Naive B cell (primary cell): ENCODE results near the gene CBX8. TPM values are rescaled to one million over a fixed set of nuclear protein-coding genes. Genes with fewer than 3 reads are reported as not detected.
A peak's percentile ranks its signal among the peaks of the same experiment; 100 is the strongest.

Experiments
- ATAC-seq, 2 donors: fragments of 150-1000 bp; cut with Tn5 transposase; 2 replicates each; pipeline ENCODE4 v1.10.0; 2021; ENCODE audit warnings: low read depth in 2 of 2, mild to moderate bottlenecking in 2 of 2, moderate library complexity in 2 of 2
- DNase-seq: peaks from one replicate; pipeline ENCODE4 v3.0.0; 2022
- H3K27ac Mint-ChIP-seq, 6 donors: one replicate each; pipeline ENCODE4 v1.8.0; 2020 to 2022; ENCODE audit warnings: mild to moderate bottlenecking in 6 of 6, mixed read lengths in 6 of 6, moderate library complexity in 5 of 6, inconsistent platforms in 2 of 6
- H3K27me3 Mint-ChIP-seq, 3 donors: one replicate each; pipeline ENCODE4 v1.8.0; 2021 to 2022; ENCODE audit warnings: mixed read lengths in 3 of 3, mild to moderate bottlenecking in 1 of 3
- H3K36me3 Mint-ChIP-seq, 2 donors: one replicate each; pipeline ENCODE4 v1.8.0; 2020 to 2022; ENCODE audit warnings: mixed read lengths in 2 of 2, inconsistent platforms in 1 of 2, mild to moderate bottlenecking in 1 of 2
- H3K4me1 Mint-ChIP-seq, 3 donors: one replicate each; pipeline ENCODE4 v1.8.0; 2020 to 2022; ENCODE audit warnings: mixed read lengths in 3 of 3, inconsistent platforms in 1 of 3, mild to moderate bottlenecking in 1 of 3, moderate library complexity in 1 of 3
- H3K4me3 Mint-ChIP-seq, 8 donors: one replicate each; pipeline ENCODE4 v1.8.0; 2020 to 2022; ENCODE audit warnings: mild to moderate bottlenecking in 8 of 8, mixed read lengths in 8 of 8, moderate library complexity in 8 of 8, inconsistent platforms in 2 of 8
- H3K9me3 Mint-ChIP-seq, 7 donors: one replicate each; pipeline ENCODE4 v1.8.0; 2020 to 2022; ENCODE audit warnings: mixed read lengths in 7 of 7, mild to moderate bottlenecking in 5 of 7, inconsistent platforms in 2 of 7, moderate library complexity in 1 of 7
- polyA plus RNA-seq, 6 donors: library from polyadenylated mRNA; unstranded; fragments of 300-500 nt; fragmentation: Illumina TruSeq; gene quantifications; one replicate each; pipeline ENCODE4 v1.2.3, GENCODE V29; 2021; ENCODE audit warnings: low read depth in 6 of 6

CBX8 gene
- polyA plus RNA-seq, 6 donors from 2014 or later: 0.16 to 1.3 (median 0.58) TPM; not detected in 1

GRCh38 chr17:79832218-79833109, 35.6 kb upstream of the CBX8 start:
- peaks cover 0 to 10% of the 10 kb centered on the region in 2 donors for H3K36me3 Mint-ChIP-seq
- H3K27me3 Mint-ChIP-seq: peaks cover 0 to 2% (median 0%) of the 10 kb centered on the region in 3 donors
- ATAC-seq: no peak
- DNase-seq: no peak
- H3K4me3 Mint-ChIP-seq: no peak overlapping the region
- peak overlapping the region in 1 of 6 donors; percentile 47 for H3K27ac Mint-ChIP-seq
- peaks cover 15 to 54% (median 30%) of the 10 kb centered on the region in 3 donors for H3K4me1 Mint-ChIP-seq
- H3K9me3 Mint-ChIP-seq: no peaks in the 10 kb centered on the region

GRCh38 chr17:79831265-79832217, 34.7 kb upstream of the CBX8 start:
- ATAC-seq (no peak), DNase-seq (no peak)
- Mint-ChIP-seq H3K36me3 (peaks cover 0 to 10% of the 10 kb centered on the region in 2 donors), H3K4me3 (no peak overlapping the region), H3K27ac (no peak overlapping the region), H3K4me1 (peaks cover 12 to 47% (median 27%) of the 10 kb centered on the region in 3 donors), H3K27me3 (peaks cover 0 to 8% (median 3%) of the 10 kb centered on the region in 3 donors), H3K9me3 (no peaks in the 10 kb centered on the region)

- Mint-ChIP-seq H3K27ac (no peak overlapping the region), H3K27me3 (peaks cover 0 to 15% (median 9%) of the 10 kb centered on the region in 3 donors), H3K4me3 (peak overlapping the region in 1 of 8 donors; percentile 33), H3K9me3 (no peaks in the 10 kb centered on the region), H3K4me1 (peaks cover 19 to 51% (median 30%) of the 10 kb centered on the region in 3 donors), H3K36me3 (peaks cover 0 to 10% of the 10 kb centered on the region in 2 donors)
- no peak for DNase-seq
- no peak for ATAC-seq
Measured at GRCh38 chr17:79830763-79831264, 33.9 kb upstream of the CBX8 start.

GRCh38 chr17:79830303-79830702, 33.4 kb upstream of the CBX8 start:
- Mint-ChIP-seq H3K27me3 (peaks cover 0 to 21% (median 12%) of the 10 kb centered on the region in 3 donors), H3K4me1 (peaks cover 21 to 49% (median 28%) of the 10 kb centered on the region in 3 donors), H3K4me3 (peak overlapping the region in 1 of 8 donors; percentile 33), H3K9me3 (no peaks in the 10 kb centered on the region), H3K36me3 (peaks cover 0 to 10% of the 10 kb centered on the region in 2 donors), H3K27ac (no peak overlapping the region)
- ATAC-seq (no peak), DNase-seq (no peak)

- H3K9me3 Mint-ChIP-seq: peaks cover 0 to 2% (median 0%) of the 10 kb centered on the region in 7 donors
- peaks cover 5 to 24% (median 16%) of the 10 kb centered on the region in 3 donors for H3K27me3 Mint-ChIP-seq
- H3K36me3 Mint-ChIP-seq: peaks cover 0 to 6% of the 10 kb centered on the region in 2 donors
- peaks cover 17 to 40% (median 24%) of the 10 kb centered on the region in 3 donors for H3K4me1 Mint-ChIP-seq
- ATAC-seq: no peak
- no peak overlapping the region for H3K4me3 Mint-ChIP-seq
- DNase-seq: no peak
- no peak overlapping the region for H3K27ac Mint-ChIP-seq
Measured at GRCh38 chr17:79829457-79829856, 32.6 kb upstream of the CBX8 start.

GRCh38 chr17:79829004-79829403, 32.1 kb upstream of the CBX8 start:
- DNase-seq (no peak), ATAC-seq (no peak)
- H3K9me3 Mint-ChIP-seq: peaks cover 0 to 4% (median 0%) of the 10 kb centered on the region in 7 donors
- H3K27ac Mint-ChIP-seq: peak overlapping the region in 1 of 6 donors; percentile 29
- H3K27me3 Mint-ChIP-seq: peaks cover 9 to 27% (median 20%) of the 10 kb centered on the region in 3 donors
- peaks cover 0 to 8% of the 10 kb centered on the region in 2 donors for H3K36me3 Mint-ChIP-seq
- H3K4me1 Mint-ChIP-seq: peaks cover 20 to 39% (median 24%) of the 10 kb centered on the region in 3 donors
- H3K4me3 Mint-ChIP-seq: no peak overlapping the region

- ATAC-seq (no peak), DNase-seq (no peak)
- Mint-ChIP-seq H3K36me3 (peaks cover 0 to 8% of the 10 kb centered on the region in 2 donors), H3K27ac (no peak overlapping the region), H3K4me1 (peaks cover 15 to 34% (median 24%) of the 10 kb centered on the region in 3 donors), H3K4me3 (no peak overlapping the region), H3K9me3 (peaks cover 0 to 4% (median 0%) of the 10 kb centered on the region in 7 donors), H3K27me3 (peaks cover 29 to 34% (median 31%) of the 10 kb centered on the region in 3 donors)
Measured at GRCh38 chr17:79826841-79827578, 30.1 kb upstream of the CBX8 start.

GRCh38 chr17:79826204-79826680, 29.4 kb upstream of the CBX8 start:
- DNase-seq (no peak), ATAC-seq (peak in 1 of 2 donors; percentile 27)
- Mint-ChIP-seq H3K4me3 (no peak overlapping the region), H3K36me3 (peaks cover 0 to 8% of the 10 kb centered on the region in 2 donors), H3K4me1 (peaks cover 15 to 34% (median 21%) of the 10 kb centered on the region in 3 donors), H3K27me3 (peaks cover 33 to 38% (median 36%) of the 10 kb centered on the region in 3 donors), H3K9me3 (peaks cover 0 to 4% (median 0%) of the 10 kb centered on the region in 7 donors), H3K27ac (no peak overlapping the region)

- Mint-ChIP-seq H3K9me3 (peaks cover 0 to 4% (median 0%) of the 10 kb centered on the region in 7 donors), H3K4me1 (peaks cover 15 to 30% (median 20%) of the 10 kb centered on the region in 3 donors), H3K4me3 (no peak overlapping the region), H3K27me3 (peaks cover 40 to 45% (median 40%) of the 10 kb centered on the region in 3 donors), H3K36me3 (peaks cover 0 to 8% of the 10 kb centered on the region in 2 donors), H3K27ac (no peak overlapping the region)
- DNase-seq: no peak
- ATAC-seq: no peak
Measured at GRCh38 chr17:79825580-79825921, 28.7 kb upstream of the CBX8 start.

- peaks cover 45 to 50% (median 45%) of the 10 kb centered on the region in 3 donors for H3K27me3 Mint-ChIP-seq
- DNase-seq: no peak
- H3K27ac Mint-ChIP-seq: no peak overlapping the region
- H3K36me3 Mint-ChIP-seq: peaks cover 0 to 8% of the 10 kb centered on the region in 2 donors
- H3K4me3 Mint-ChIP-seq: no peak overlapping the region
- H3K4me1 Mint-ChIP-seq: peaks cover 15 to 25% (median 20%) of the 10 kb centered on the region in 3 donors
- no peak for ATAC-seq
- peaks cover 0 to 4% (median 0%) of the 10 kb centered on the region in 7 donors for H3K9me3 Mint-ChIP-seq
Measured at GRCh38 chr17:79824893-79825579, 28.2 kb upstream of the CBX8 start.

GRCh38 chr17:79824234-79824633, 27.4 kb upstream of the CBX8 start:
- no peak for DNase-seq
- peaks cover 0 to 4% (median 0%) of the 10 kb centered on the region in 7 donors for H3K9me3 Mint-ChIP-seq
- peaks cover 48 to 58% (median 52%) of the 10 kb centered on the region in 3 donors for H3K27me3 Mint-ChIP-seq
- peaks cover 0 to 8% of the 10 kb centered on the region in 2 donors for H3K36me3 Mint-ChIP-seq
- no peak overlapping the region for H3K4me3 Mint-ChIP-seq
- peak overlapping the region in 1 of 6 donors; percentile 91 for H3K27ac Mint-ChIP-seq
- peaks cover 15 to 18% (median 18%) of the 10 kb centered on the region in 3 donors for H3K4me1 Mint-ChIP-seq
- no peak for ATAC-seq
